ENCODE results near the gene VSTM5.
"Not testable (repeated sequence)": the region's sequence is repeated elsewhere in the genome, so short reads cannot be mapped to it uniquely, and the experiment has no call there.

VSTM5 gene

DNA sequence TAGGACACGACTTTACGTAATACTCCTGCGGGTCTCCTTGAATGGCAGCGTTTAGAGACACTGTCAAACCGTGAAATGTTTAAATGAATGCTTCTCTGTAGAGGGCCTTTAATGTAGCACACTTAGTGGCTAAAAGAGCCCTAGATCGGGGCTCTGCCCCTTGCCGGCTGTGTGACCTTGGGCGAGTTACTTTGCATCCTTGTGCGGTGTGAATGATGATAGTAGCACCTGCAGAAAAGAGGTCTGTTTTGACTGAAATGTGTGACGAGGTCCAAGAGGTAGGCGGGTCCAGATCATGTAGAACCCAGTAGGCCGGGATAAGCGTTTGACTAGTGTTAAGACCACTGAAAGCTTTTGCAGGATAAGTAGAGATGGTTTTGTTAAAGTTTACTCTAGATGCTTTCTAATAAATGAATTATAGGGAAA, 65.5 kb downstream of the VSTM5 start:
- DNase-seq = no peak

DNA sequence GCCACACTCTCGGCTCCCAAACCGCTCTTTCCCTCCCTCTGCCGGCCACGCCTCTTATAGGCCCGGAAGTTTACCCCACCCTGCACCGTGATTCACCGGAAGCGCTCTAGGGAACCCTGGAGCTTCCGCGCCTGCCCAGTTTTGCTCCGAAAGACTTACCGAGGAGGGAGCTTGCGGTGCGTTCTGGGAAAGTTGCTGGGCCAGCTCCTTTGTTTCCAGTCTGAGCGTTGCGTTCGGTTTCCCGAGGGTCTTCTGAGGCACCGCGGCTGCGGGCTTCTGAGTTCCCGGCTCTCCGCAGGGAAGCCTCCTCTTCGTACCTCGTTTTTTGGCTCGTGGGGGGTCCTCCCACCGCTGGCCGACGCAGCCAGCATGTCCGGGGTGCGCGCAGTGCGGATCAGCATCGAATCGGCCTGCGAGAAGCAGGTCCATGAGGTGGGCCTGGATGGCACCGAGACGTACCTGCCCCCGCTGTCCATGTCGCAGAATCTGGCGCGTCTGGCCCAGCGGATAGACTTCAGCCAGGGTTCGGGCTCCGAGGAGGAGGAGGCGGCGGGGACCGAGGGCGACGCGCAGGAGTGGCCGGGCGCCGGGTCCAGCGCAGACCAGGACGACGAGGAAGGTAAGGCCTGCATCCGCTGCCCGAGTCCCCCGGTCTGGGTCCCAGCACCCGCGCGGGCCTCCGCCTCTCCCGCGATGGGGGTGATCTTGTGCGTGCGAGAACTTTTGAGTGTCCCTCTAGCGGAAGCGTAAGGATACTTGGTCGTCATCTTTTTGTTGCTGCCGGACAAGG, 66.1 kb downstream of the VSTM5 start, which contains the start of gene MED17:
TSS of gene MED17 (plus strand) at position 138 of the 790 bp plus-strand sequence. CDS start at position 370, 232 bp downstream.
- peak; percentile 95 for DNase-seq

GRCh38 chr11:93783765-93784144, 66.7 kb downstream of the VSTM5 start:
- no peak for DNase-seq

GRCh38 chr11:93783362-93783761, 67.1 kb downstream of the VSTM5 start:
- no peak for DNase-seq

- DNase-seq = peak; percentile 6
These were observed 75.1 kb downstream of the VSTM5 start for GRCh38 chr11:93775289-93775688.

DNA sequence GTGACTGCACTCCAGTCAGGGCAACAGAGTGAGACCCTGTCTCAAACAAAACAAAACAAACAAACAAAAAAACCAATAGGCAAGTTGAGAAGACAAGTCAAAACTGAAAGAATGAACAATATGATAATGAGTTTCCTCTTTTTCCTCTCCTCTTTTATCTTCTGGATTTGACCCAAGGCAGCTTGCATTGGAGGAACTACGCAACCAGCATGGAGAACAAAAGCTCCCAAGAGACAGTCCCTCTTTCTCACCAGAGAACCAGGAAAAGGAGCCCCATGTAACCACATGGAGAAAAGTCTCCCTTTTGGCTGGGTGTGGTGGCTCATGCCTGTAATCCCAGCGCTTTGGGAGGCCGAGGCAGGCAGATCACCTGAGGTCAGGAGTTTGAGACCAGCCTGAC, 75.9 kb downstream of the VSTM5 start:
- DNase-seq = not testable (repeated sequence)

GRCh38 chr11:93773601-93774200, 76.7 kb downstream of the VSTM5 start:
- DNase-seq = no peak

GRCh38 chr11:93773045-93773477, 77.4 kb downstream of the VSTM5 start:
- no peak for DNase-seq

GRCh38 chr11:93772123-93772522, 78.3 kb downstream of the VSTM5 start:
- DNase-seq = no peak

DNA sequence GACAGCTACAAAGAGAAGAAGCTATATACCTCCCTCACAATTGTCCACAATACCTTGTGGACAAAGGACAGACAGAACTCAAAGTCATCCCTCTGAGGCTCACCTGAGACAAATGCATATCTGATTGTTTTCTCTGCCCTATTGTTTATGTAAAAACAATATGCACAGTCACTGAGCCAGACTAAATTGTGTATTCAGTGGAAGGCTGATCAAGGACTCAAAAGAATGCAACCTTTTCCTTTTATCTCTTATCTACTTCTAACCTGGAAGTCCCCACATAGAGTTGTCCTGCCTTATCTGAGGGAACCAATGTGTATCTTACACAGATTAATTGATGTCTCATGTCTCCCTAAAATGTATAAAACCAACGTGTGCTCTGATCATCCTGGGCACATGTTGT, 80.3 kb downstream of the VSTM5 start:
- no peak for DNase-seq

Data from activated CD4-positive, alpha-beta T cell treated with anti-CD3 and anti-CD28 coated beads, Interleukin-2, amount 50 U/mL, for 16 hours (primary cell).